ENCODE data around the gene MED25.
A peak's percentile ranks its signal among the peaks of the same experiment; 100 is the strongest.

Gene MED25

GRCh38 chr19:49875857-49876421, 57.9 kb downstream of the MED25 start:
- peak; percentile 86 for DNase-seq

GRCh38 chr19:49876422-49877019, 58.4 kb downstream of the MED25 start:
- DNase-seq: peak; percentile 98

- DNase-seq: peak; percentile 99
Measured at GRCh38 chr19:49877020-49877878, 59.2 kb downstream of the MED25 start, which contains the start of the genes AKT1S1 and TBC1D17. AKT1S1 (minus strand) TSS chr19:49877355; CDS start chr19:49873295, 4,060 bp downstream. TBC1D17 (plus strand) TSS chr19:49877702; CDS start chr19:49877724, 22 bp downstream.

- no peak for DNase-seq
Measured at GRCh38 chr19:49877879-49878743, 60.0 kb downstream of the MED25 start.

- DNase-seq: no peak
Measured at GRCh38 chr19:49878744-49879070, 60.6 kb downstream of the MED25 start.

GRCh38 chr19:49879243-49879963, 61.3 kb downstream of the MED25 start:
- no peak for DNase-seq

GRCh38 chr19:49880162-49880869, 62.2 kb downstream of the MED25 start:
- DNase-seq: no peak

- DNase-seq: no peak
Measured at GRCh38 chr19:49881186-49881585, 63.1 kb downstream of the MED25 start.

GRCh38 chr19:49881672-49882394, 63.7 kb downstream of the MED25 start:
- no peak for DNase-seq

GRCh38 chr19:49882643-49883042, 64.6 kb downstream of the MED25 start:
- DNase-seq: no peak

GRCh38 chr19:49883094-49883493, 65.0 kb downstream of the MED25 start:
- DNase-seq: no peak

GRCh38 chr19:49884109-49884508, 66.0 kb downstream of the MED25 start:
- DNase-seq: no peak

- DNase-seq: no peak
Measured at GRCh38 chr19:49884760-49885159, 66.7 kb downstream of the MED25 start.
